GM12878 (cell line): ENCODE data around the gene NFE2L3. TPM values are rescaled to one million over a fixed set of nuclear protein-coding genes. Genes with fewer than 3 reads are reported as not detected.

Experiments used
- ATAC-seq: fragments of 200-7000 bp; cut with Tn5 transposase; 3 replicates; pipeline ENCODE4 v1.9.1; 2020; ENCODE audit warnings: mild to moderate bottlenecking, moderate library complexity
- BruUV-seq: library from RNA; stranded (reverse); fragments of 400-500 nt; replicated peaks from 2 replicates; lab custom pipeline; 2021; lab: Mats Ljungman, UMichigan
- CTCF ChIA-PET: fragments of 300-600 bp; sonication (Branson Sonifier 250); formaldehyde crosslinking; extraction: SDS; loops from one replicate; lab custom pipeline; 2021; ENCODE audit warnings: inconsistent platforms; lab: Yijun Ruan, JAX
- POLR2A ChIA-PET: fragments of 350-600 bp; formaldehyde crosslinking; extraction: SDS; loops from one replicate; lab custom pipeline; 2021; ENCODE audit warnings: inconsistent platforms; lab: Charles Lee
- RAD21 ChIA-PET: fragments of 300-600 bp; sonication (Branson Sonifier 250); formaldehyde crosslinking; loops from one replicate; lab custom pipeline; 2023; ENCODE audit warnings: antibody characterized with exemption; ENCODE audit not compliant: unreplicated experiment; lab: Charles Lee
- SMC1A ChIA-PET: fragments of 300-600 bp; sonication (Branson Sonifier 250); formaldehyde crosslinking; loops from one replicate; lab custom pipeline; 2023; ENCODE audit not compliant: unreplicated experiment, uncharacterized antibody; lab: Charles Lee
- DNase-seq: peaks from one replicate; pipeline ENCODE4 v3.0.0-alpha.2; 2011; ENCODE audit warnings: low read depth, low spot score
- FAIRE-seq: peaks from 3 replicates; lab custom pipeline; 2011; peaks lifted over from hg19 to GRCh38; lab: Jason Lieb, UNC
- H2AFZ ChIP-seq: 2 replicates; pipeline ENCODE4 v1.6.0; 2011; ENCODE audit warnings: low read depth, low read length, control low read depth; ENCODE audit not compliant: control insufficient read depth
- H3K27ac ChIP-seq: 2 replicates; pipeline ENCODE4 v1.5.1; 2011; ENCODE audit warnings: control low read depth; ENCODE audit not compliant: control insufficient read depth, insufficient read depth
- H3K27me3 ChIP-seq, 2 experiments: replicated peaks in 1 of 2; 2 replicates each; pipeline versions ENCODE4 v1.6.0 to v1.6.1; 2011; ENCODE audit warnings: low read length in 1 of 2; ENCODE audit not compliant: control insufficient read depth in 2 of 2, insufficient read depth in 2 of 2
- H3K36me3 ChIP-seq, 2 experiments: 2 replicates each; pipeline ENCODE4 v1.5.1; 2011; ENCODE audit warnings: low read length in 1 of 2; ENCODE audit not compliant: control insufficient read depth in 2 of 2, insufficient read depth in 2 of 2
- H3K4me1 ChIP-seq: 2 replicates; pipeline ENCODE4 v1.6.1; 2011; ENCODE audit warnings: mild to moderate bottlenecking, low read length, moderate library complexity, mixed read lengths; ENCODE audit not compliant: control insufficient read depth, insufficient read depth
- H3K4me2 ChIP-seq: 2 replicates; pipeline ENCODE4 v1.6.0; 2011; ENCODE audit warnings: control low read depth; ENCODE audit not compliant: control insufficient read depth, insufficient read depth
- H3K4me3 ChIP-seq: fragments of 200-600 bp; sonication (generic); 2 replicates; pipeline ENCODE4 v1.5.1; 2016
- H3K79me2 ChIP-seq: 2 replicates; pipeline ENCODE4 v1.6.0; 2011; ENCODE audit warnings: low read length; ENCODE audit not compliant: control insufficient read depth, insufficient read depth
- H3K9ac ChIP-seq: 2 replicates; pipeline ENCODE4 v1.8.0; 2011; ENCODE audit warnings: low read length, control low read depth, mixed read lengths; ENCODE audit not compliant: control insufficient read depth, insufficient read depth
- H3K9me3 ChIP-seq: replicated peaks from 3 replicates; pipeline ENCODE4 v1.5.1; 2011; ENCODE audit warnings: mild to moderate bottlenecking, low read length; ENCODE audit not compliant: control insufficient read depth, insufficient read depth
- H4K20me1 ChIP-seq: 2 replicates; pipeline ENCODE4 v1.6.0; 2011; ENCODE audit not compliant: control insufficient read depth, insufficient read depth
- BHLHE40 ChIP-seq, 2 experiments: fragments of 450-650 bp in 1 of 2; IDR thresholded peaks; 2 replicates each; pipeline ENCODE4 v1.6.1; 2011 to 2017; ENCODE audit warnings: low read depth in 2 of 2, borderline replicate concordance in 1 of 2, improper control_type of control experiment in 1 of 2, low read length in 1 of 2, mild to moderate bottlenecking in 1 of 2
- CHD1 ChIP-seq: IDR thresholded peaks from 2 replicates; pipeline ENCODE4 v1.6.1; 2012; ENCODE audit warnings: low read depth, low read length, improper control_type of control experiment
- EGR1 ChIP-seq, 2 experiments: IDR thresholded peaks; 1 replicate in 1 of 2; 2 replicates in 1 of 2; pipeline ENCODE4 v1.6.1; 2011 to 2012; ENCODE audit warnings: low read depth in 2 of 2, low read length in 2 of 2, borderline replicate concordance in 1 of 2, mild to moderate bottlenecking in 1 of 2, moderate library complexity in 1 of 2
- IKZF1 ChIP-seq: fragments of 450-650 bp; conservative IDR thresholded peaks from 2 replicates; pipeline ENCODE4 v1.6.1; 2017; ENCODE audit warnings: antibody characterized with exemption, mild to moderate bottlenecking
- IRF4 ChIP-seq: IDR thresholded peaks from 2 replicates; pipeline ENCODE4 v1.6.1; 2011; ENCODE audit warnings: low read depth, low read length
- LARP7 ChIP-seq: fragments of 450-650 bp; IDR thresholded peaks from 2 replicates; pipeline ENCODE4 v1.6.1; 2017; ENCODE audit warnings: mild to moderate bottlenecking
- MTA2 ChIP-seq: fragments of 450-650 bp; IDR thresholded peaks from 2 replicates; pipeline ENCODE4 v1.6.1; 2016; ENCODE audit warnings: low read depth, mild to moderate bottlenecking, moderate library complexity
- MYB ChIP-seq: fragments of 150-350 bp; IDR thresholded peaks from 2 replicates; pipeline ENCODE4 v1.6.1; 2014; ENCODE audit warnings: mild to moderate bottlenecking, low read depth, low read length, borderline replicate concordance
- POLR2AphosphoS5 ChIP-seq: IDR thresholded peaks from 2 replicates; pipeline ENCODE4 v1.6.1; 2011; ENCODE audit warnings: mild to moderate bottlenecking, low read length, inconsistent platforms
- RUNX3 ChIP-seq: IDR thresholded peaks from 2 replicates; pipeline ENCODE4 v1.6.1; 2012; ENCODE audit warnings: low read length, inconsistent platforms
- SIX5 ChIP-seq: IDR thresholded peaks from 2 replicates; pipeline ENCODE4 v1.6.1; 2011; ENCODE audit warnings: mild to moderate bottlenecking, low read depth, low read length, moderate library complexity; ENCODE audit not compliant: severe bottlenecking
- SMC3 ChIP-seq: IDR thresholded peaks from 2 replicates; pipeline ENCODE4 v1.6.1; 2011; ENCODE audit warnings: low read length, improper control_type of control experiment, borderline replicate concordance
- SP1 ChIP-seq: IDR thresholded peaks from one replicate; pipeline ENCODE4 v1.6.1; 2011; ENCODE audit warnings: low read depth, low read length
- STAT1 ChIP-seq: fragments of 450-650 bp; conservative IDR thresholded peaks from 2 replicates; pipeline ENCODE4 v1.6.1; 2014; ENCODE audit warnings: antibody characterized with exemption, mild to moderate bottlenecking
- STAT3 ChIP-seq: IDR thresholded peaks from 2 replicates; pipeline ENCODE4 v1.6.1; 2011; ENCODE audit warnings: low read depth, low read length, improper control_type of control experiment
- SUZ12 ChIP-seq: fragments of 200-600 bp; sonication (generic); IDR thresholded peaks from one replicate; pipeline ENCODE4 v1.6.1; 2018; ENCODE audit warnings: antibody characterized with exemption, mild to moderate bottlenecking; ENCODE audit not compliant: unreplicated experiment
- TARDBP ChIP-seq: IDR thresholded peaks from 2 replicates; pipeline ENCODE4 v1.6.1; 2016; ENCODE audit warnings: borderline replicate concordance
- TCF12 ChIP-seq: IDR thresholded peaks from 2 replicates; pipeline ENCODE4 v1.6.1; 2011; ENCODE audit warnings: low read depth, mild to moderate bottlenecking, low read length
- TCF7 ChIP-seq: IDR thresholded peaks from 2 replicates; pipeline ENCODE4 v1.6.1; 2014; ENCODE audit warnings: antibody characterized with exemption, borderline replicate concordance
- YY1 ChIP-seq: IDR thresholded peaks from 2 replicates; pipeline ENCODE4 v1.6.1; 2011; ENCODE audit warnings: low read depth, mild to moderate bottlenecking, low read length
- WGBS: methylation state at CpG from one replicate; pipeline ENCODE4 v1.1.6; 2016; ENCODE audit warnings: low lambda C conversion rate; ENCODE audit not compliant: insufficient replicate concordance, insufficient coverage; ENCODE audit errors: missing lambda C conversion rate; 5-methylcytosine and 5-hydroxymethylcytosine counted together
- in situ Hi-C: fragments of 300-500 bp; cut with MboI; formaldehyde crosslinking; loops from 9 replicates; pipeline ENCODE4 v1.14.3; 2018; ENCODE audit warnings: mixed read lengths
- intact Hi-C: fragments of 100-400 bp; cut with micrococcal nuclease; formaldehyde crosslinking; loops from one replicate; pipeline ENCODE4 v1.14.2; 2022; ENCODE audit not compliant: unreplicated experiment
- polyA plus RNA-seq, 11 experiments: library from polyadenylated mRNA; depleted of rRNA in 4 of 11; unstranded in 6 of 11; stranded (reverse) in 5 of 11; fragments of >200 nt; fragmentation: Nextera tagmentation in 4 of 11; fragmentation: Illumina TruSeq in 1 of 11; extraction: Ambion mirVana in 4 of 11; extraction: Trizol in 1 of 11; gene quantifications; 1 replicate in 1 of 11; 2 replicates in 10 of 11; pipeline versions ENCODE4 v1.2.1 to v1.2.3, GENCODE V29; 2011 to 2016; ENCODE audit warnings: inconsistent platforms in 2 of 11, missing spikeins in 2 of 11, low read depth in 1 of 11
- total RNA-seq, 4 experiments: library from RNA; depleted of rRNA in 3 of 4; stranded (reverse); fragments of >200 nt in 3 of 4; fragmentation: Illumina TruSeq in 1 of 4; extraction: Trizol in 1 of 4; gene quantifications; 2 replicates each; pipeline versions ENCODE4 v1.2.1 to v1.2.3, GENCODE V29; 2013 to 2021
- TF ChIP-seq, protein P1 (sequence below): IDR thresholded peaks from 2 replicates; pipeline ENCODE4 v1.6.1; 2011; ENCODE audit warnings: borderline replicate concordance, low read depth, mild to moderate bottlenecking, moderate library complexity, low read length; ENCODE audit not compliant: insufficient read depth, poor library complexity, severe bottlenecking
- TF ChIP-seq, protein P2 (sequence below): IDR thresholded peaks from 2 replicates; pipeline ENCODE4 v1.6.1; 2012; ENCODE audit warnings: low read depth, low read length, improper control_type of control experiment

Gene NFE2L3
- total and polyA plus RNA-seq, 10 of the 15 experiments (the other 5 are each of a cell fraction or from before 2014, with no cell fraction given): 4.4 to 34.9 (median 13.0) TPM

GRCh38 chr7:26199301-26200037 lies 47.5 kb downstream of the NFE2L3 start:
- H3K27ac ChIP-seq: peak overlapping the region; percentile 94
- under 1% methylated on average over 36 of the region's 36 CpGs for WGBS
- no peaks in the 10 kb centered on the region for H3K27me3 ChIP-seq
- SMC1A ChIA-PET: interaction anchor here (1.0 to 11.0 kb wide), 18 partner anchors 8 to 337 kb away, joined by 3 to 198 read pairs (median 9); partner anchors contain the start of gene NFE2L3
- H2AFZ ChIP-seq: no peak overlapping the region
- POLR2A ChIA-PET: interaction anchor here (0.6 to 12.7 kb wide), 17 partner anchors 8 to 304 kb away, joined by 3 to 206 read pairs (median 4); partner anchors contain the start of gene NFE2L3
- DNase-seq (no peak), ATAC-seq (peak; percentile 12), FAIRE-seq (no peak)
- H3K79me2 ChIP-seq: peaks cover 91% of the 10 kb centered on the region
- H3K4me3 ChIP-seq: peak overlapping the region; percentile 98
- BruUV-seq: no TSS peak
- peaks cover 5% of the 10 kb centered on the region for H4K20me1 ChIP-seq
- peak overlapping the region; percentile 98 for H3K9ac ChIP-seq
- peaks cover 9% of the 10 kb centered on the region for H3K4me1 ChIP-seq
- H3K9me3 ChIP-seq: no peaks in the 10 kb centered on the region; the same call in 2 of the 3 replicates
- intact Hi-C loops: loop anchor here (2.0 to 10.0 kb wide), 6 partner anchors 47 to 465 kb away; partner anchors contain the start of gene NFE2L3
- CTCF ChIA-PET: interaction anchor here (0.5 to 13.1 kb wide), 18 partner anchors 11 to 306 kb away, joined by 3 to 203 read pairs (median 10); partner anchors contain the start of genes NFE2L3 and SNX10
- peak overlapping the region; percentile 0 for H3K4me2 ChIP-seq
- RAD21 ChIA-PET: interaction anchor here (0.9 to 12.7 kb wide), 13 partner anchors 11 to 305 kb away, joined by 3 to 164 read pairs (median 6); partner anchors contain the start of gene NFE2L3
- in situ Hi-C loops: loop anchor here (5.0 to 10.0 kb wide), 4 partner anchors 93 to 307 kb away; partner anchors contain the start of gene SNX10
- H3K36me3 ChIP-seq: peaks cover 3 to 20% of the 10 kb centered on the region in 2 experiments
- TF ChIP-seq POLR2AphosphoS5 (no peak; the same call in 1 of the 2 replicates), CHD1 (peak; percentile 90; the same call in 1 of the 2 replicates), MYB (no peak), EGR1 (IDR thresholded peaks at IDR 0.05; ENCODE audit: borderline replicate concordance in 1 of 2, low read depth in 2 of 2, low read length in 2 of 2) (peak in 1 of 2 experiments; percentile 11; a peak in 1 of 3 replicates), MTA2 (peak; percentile 10; the same call in 1 of the 2 replicates), TCF7 (no peak), IRF4 (no peak), LARP7 (0 out of 2 replicates have a peak, but pooled peaks have one; percentile 9), TARDBP (no peak), YY1 (0 out of 2 replicates have a peak, but pooled peaks have one; percentile 7), SIX5 (no peak), STAT1 (no peak), STAT3 (no peak), BHLHE40 (IDR thresholded peaks at IDR 0.05; ENCODE audit: borderline replicate concordance in 1 of 2, low read depth in 2 of 2, low read length in 1 of 2) (no peak), SP1 (no peak), TCF12 (no peak), SMC3 (no peak), SUZ12 (no peak), RUNX3 (no peak; the same call in none of the 2 replicates), IKZF1 (no peak)
- TF ChIP-seq, protein P1, sequence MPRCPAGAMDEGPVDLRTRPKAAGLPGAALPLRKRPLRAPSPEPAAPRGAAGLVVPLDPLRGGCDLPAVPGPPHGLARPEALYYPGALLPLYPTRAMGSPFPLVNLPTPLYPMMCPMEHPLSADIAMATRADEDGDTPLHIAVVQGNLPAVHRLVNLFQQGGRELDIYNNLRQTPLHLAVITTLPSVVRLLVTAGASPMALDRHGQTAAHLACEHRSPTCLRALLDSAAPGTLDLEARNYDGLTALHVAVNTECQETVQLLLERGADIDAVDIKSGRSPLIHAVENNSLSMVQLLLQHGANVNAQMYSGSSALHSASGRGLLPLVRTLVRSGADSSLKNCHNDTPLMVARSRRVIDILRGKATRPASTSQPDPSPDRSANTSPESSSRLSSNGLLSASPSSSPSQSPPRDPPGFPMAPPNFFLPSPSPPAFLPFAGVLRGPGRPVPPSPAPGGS: no peak
- TF ChIP-seq, protein P2, sequence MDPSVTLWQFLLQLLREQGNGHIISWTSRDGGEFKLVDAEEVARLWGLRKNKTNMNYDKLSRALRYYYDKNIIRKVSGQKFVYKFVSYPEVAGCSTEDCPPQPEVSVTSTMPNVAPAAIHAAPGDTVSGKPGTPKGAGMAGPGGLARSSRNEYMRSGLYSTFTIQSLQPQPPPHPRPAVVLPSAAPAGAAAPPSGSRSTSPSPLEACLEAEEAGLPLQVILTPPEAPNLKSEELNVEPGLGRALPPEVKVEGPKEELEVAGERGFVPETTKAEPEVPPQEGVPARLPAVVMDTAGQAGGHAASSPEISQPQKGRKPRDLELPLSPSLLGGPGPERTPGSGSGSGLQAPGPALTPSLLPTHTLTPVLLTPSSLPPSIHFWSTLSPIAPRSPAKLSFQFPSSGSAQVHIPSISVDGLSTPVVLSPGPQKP: no peak
